Fibroblast of lung (primary cell): ENCODE measurements around the gene PALS1.

ENCODE experiments used
- CTCF ChIP-seq, 2 donors: IDR thresholded peaks in 1 of 2; conservative IDR thresholded peaks in 1 of 2; 1 replicate in 1 of 2; 2 replicates in 1 of 2; pipeline ENCODE4 v1.5.1; 2011 to 2012; ENCODE audit warnings: low read length in 2 of 2, control low read depth in 1 of 2, inconsistent platforms in 1 of 2, low read depth in 1 of 2, mild to moderate bottlenecking in 1 of 2
- EZH2 ChIP-seq: IDR thresholded peaks from 2 replicates; pipeline ENCODE4 v1.5.1; 2012; ENCODE audit warnings: low read length, control low read depth, mild to moderate bottlenecking; ENCODE audit errors: missing control alignments

GRCh38 chr14:67280506-67280905, 39.3 kb downstream of the PALS1 start:
- TF ChIP-seq CTCF (conservative IDR thresholded peaks at IDR 0.05 in 1 of 2, IDR thresholded peaks at IDR 0.05 in 1 of 2; ENCODE audit: low read depth in 1 of 2, low read length in 2 of 2) = no peak
- TF ChIP-seq EZH2 = no peak
